ENCODE data around the gene CTDP1.

Gene CTDP1

DNA sequence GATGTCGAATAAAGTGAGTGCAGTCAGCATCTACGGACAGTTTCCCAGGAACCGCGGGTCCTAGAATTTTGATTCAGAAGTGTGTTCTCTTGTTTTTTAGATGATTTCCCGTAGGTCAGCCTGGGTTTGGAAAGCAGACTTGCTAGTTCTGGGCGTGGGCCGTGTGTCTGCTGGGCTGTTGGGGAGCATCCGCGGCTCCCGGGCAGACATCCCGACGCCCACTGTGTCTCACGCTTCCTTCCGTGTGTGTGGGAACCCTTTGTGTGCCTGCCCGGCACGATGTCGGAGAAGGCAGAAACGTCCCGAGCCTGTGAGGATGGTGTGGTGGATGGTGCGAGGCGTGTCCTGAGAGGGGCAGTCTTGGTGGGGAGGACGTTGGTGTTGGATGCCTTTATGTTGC is 18.4 kb downstream of the CTDP1 start:
- DNase-seq (ENCODE audit: low read depth) = no peak
- in situ Hi-C loops (cut with HindIII; ENCODE audit: low sequenced_read_pairs) = no loop called here
- TF ChIP-seq CTCF (IDR thresholded peaks at IDR 0.05; ENCODE audit: low read depth, low read length, missing control alignments) = no peak

GRCh38 chr18:79698668-79699335 is 19.2 kb downstream of the CTDP1 start:
- in situ Hi-C loops (cut with HindIII; ENCODE audit: low sequenced_read_pairs) = no loop called here
- DNase-seq (ENCODE audit: low read depth) = no peak

More for the DNA sequence above, 18.4 kb downstream of the CTDP1 start:
- H3K4me3 ChIP-seq (ENCODE audit: low read depth, low read length) = no peak overlapping the region

DNA sequence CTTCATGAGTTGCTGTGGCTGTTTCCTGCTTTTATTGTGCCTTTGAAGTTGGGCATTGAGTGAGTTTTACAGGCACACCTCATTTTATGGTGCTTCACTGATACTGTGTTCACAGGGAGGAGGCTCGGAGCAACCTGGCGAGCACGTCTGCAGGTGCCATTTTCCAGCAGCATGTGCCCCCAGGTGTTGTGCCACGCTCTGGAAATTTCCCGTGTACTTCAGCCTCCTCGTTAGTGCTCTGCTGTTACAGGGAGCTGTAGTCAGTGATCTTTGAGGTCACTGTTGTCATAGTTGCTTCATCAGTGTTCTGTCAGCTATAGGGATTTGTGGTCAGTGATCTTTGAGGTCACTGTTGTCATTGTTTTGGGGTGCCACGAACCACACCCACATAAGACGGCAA is 20.1 kb downstream of the CTDP1 start:
- no peak for DNase-seq (ENCODE audit: low read depth)
- TF ChIP-seq CTCF (IDR thresholded peaks at IDR 0.05; ENCODE audit: low read depth, low read length, missing control alignments) = no peak
- no peak overlapping the region for H3K4me3 ChIP-seq (ENCODE audit: low read depth, low read length)
- in situ Hi-C loops (cut with HindIII; ENCODE audit: low sequenced_read_pairs) = no loop called here

More at GRCh38 chr18:79698668-79699335, 19.2 kb downstream of the CTDP1 start:
- no peak overlapping the region for H3K4me3 ChIP-seq (ENCODE audit: low read depth, low read length)
- TF ChIP-seq CTCF (IDR thresholded peaks at IDR 0.05; ENCODE audit: low read depth, low read length, missing control alignments) = no peak

DNA sequence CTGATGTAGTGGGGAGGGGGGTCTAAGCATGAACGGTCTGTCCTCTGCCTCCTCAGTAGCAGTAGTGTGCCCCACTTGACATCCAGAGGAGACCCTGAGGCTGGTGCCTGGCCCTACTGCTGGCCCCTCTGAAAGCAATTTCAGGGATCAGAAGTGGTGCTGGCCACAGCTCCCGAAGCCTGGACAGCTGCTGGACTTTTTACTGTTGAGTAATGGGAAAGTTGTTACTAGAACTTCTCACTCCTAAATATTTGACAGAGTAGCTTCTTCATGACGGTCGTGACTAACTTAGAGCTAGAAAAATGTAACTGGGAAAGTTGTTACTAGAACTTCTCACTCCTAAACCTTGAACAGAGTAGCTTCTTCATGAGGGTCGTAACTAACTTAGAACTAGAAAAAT is 23.3 kb downstream of the CTDP1 start:
- no peak overlapping the region for H3K4me3 ChIP-seq (ENCODE audit: low read depth, low read length)
- no peak for TF ChIP-seq CTCF (IDR thresholded peaks at IDR 0.05; ENCODE audit: low read depth, low read length, missing control alignments)
- in situ Hi-C loops (cut with HindIII; ENCODE audit: low sequenced_read_pairs) = no loop called here
- no peak for DNase-seq (ENCODE audit: low read depth)

DNA sequence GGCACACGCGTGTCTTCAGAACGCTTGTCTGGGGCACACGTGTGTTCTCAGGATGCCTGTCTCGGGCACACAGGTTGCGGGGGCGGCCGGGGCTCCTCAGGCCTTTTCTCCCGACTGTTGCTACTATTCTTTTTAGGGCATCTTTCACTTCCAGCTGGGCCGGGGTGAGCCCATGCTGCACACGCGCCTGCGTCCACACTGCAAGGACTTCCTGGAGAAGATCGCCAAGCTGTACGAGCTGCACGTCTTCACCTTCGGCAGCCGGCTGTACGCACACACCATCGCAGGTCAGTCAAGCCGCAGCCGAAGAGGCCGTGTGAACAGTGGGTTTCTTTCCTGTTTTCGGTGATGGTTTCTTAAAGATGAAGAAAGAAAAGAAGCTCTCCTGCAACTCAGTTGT is 25.0 kb downstream of the CTDP1 start:
- H3K4me3 ChIP-seq (ENCODE audit: low read depth, low read length) = no peak overlapping the region
- in situ Hi-C loops (cut with HindIII; ENCODE audit: low sequenced_read_pairs) = no loop called here
- no peak for TF ChIP-seq CTCF (IDR thresholded peaks at IDR 0.05; ENCODE audit: low read depth, low read length, missing control alignments)
- no peak for DNase-seq (ENCODE audit: low read depth)

- in situ Hi-C loops (cut with HindIII; ENCODE audit: low sequenced_read_pairs) = no loop called here
- H3K4me3 ChIP-seq (ENCODE audit: low read depth, low read length) = no peak overlapping the region
- no peak for DNase-seq (ENCODE audit: low read depth)
- no peak for TF ChIP-seq CTCF (IDR thresholded peaks at IDR 0.05; ENCODE audit: low read depth, low read length, missing control alignments)
These were observed 25.7 kb downstream of the CTDP1 start for GRCh38 chr18:79705272-79705671.

Data from astrocyte of the cerebellum (primary cell).